PC-9 (cell line): ENCODE data around the gene ETS1.

ENCODE experiments used
- EZH2 ChIP-seq: fragments of 200-600 bp; sonication (generic); IDR thresholded peaks from 2 replicates; pipeline ENCODE4 v1.8.0; 2017; ENCODE audit warnings: antibody characterized with exemption, low read depth
- TF ChIP-seq, protein P1 (sequence below): fragments of 200-600 bp; sonication (generic); conservative IDR thresholded peaks from 2 replicates; pipeline ENCODE4 v1.6.1; 2017; ENCODE audit warnings: mixed run types, antibody characterized with exemption, mild to moderate bottlenecking, moderate library complexity

- no peak for TF ChIP-seq EZH2
- TF ChIP-seq, protein P1, sequence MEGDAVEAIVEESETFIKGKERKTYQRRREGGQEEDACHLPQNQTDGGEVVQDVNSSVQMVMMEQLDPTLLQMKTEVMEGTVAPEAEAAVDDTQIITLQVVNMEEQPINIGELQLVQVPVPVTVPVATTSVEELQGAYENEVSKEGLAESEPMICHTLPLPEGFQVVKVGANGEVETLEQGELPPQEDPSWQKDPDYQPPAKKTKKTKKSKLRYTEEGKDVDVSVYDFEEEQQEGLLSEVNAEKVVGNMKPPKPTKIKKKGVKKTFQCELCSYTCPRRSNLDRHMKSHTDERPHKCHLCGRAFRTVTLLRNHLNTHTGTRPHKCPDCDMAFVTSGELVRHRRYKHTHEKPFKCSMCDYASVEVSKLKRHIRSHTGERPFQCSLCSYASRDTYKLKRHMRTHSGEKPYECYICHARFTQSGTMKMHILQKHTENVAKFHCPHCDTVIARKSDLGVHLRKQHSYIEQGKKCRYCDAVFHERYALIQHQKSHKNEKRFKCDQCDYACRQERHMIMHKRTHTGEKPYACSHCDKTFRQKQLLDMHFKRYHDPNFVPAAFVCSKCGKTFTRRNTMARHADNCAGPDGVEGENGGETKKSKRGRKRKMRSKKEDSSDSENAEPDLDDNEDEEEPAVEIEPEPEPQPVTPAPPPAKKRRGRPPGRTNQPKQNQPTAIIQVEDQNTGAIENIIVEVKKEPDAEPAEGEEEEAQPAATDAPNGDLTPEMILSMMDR = no peak
These were observed 90.7 kb downstream of the ETS1 start for GRCh38 chr11:128496692-128497060.
